HG02759 (cell line): ENCODE measurements around the gene SUPT4H1.
A peak's percentile ranks its signal among the peaks of the same experiment; 100 is the strongest.
"Not testable (repeated sequence)": the region's sequence is repeated elsewhere in the genome, so short reads cannot be mapped to it uniquely, and the experiment has no call there.

ENCODE experiments used
- ATAC-seq: cut with Tn5 transposase; IDR thresholded peaks from one replicate; pipeline ENCODE4 v1.9.1; 2021; ENCODE audit warnings: mild to moderate bottlenecking, moderate library complexity; ENCODE audit not compliant: unreplicated experiment

The SUPT4H1 gene

GRCh38 chr17:58341861-58342475, 10.0 kb downstream of the SUPT4H1 start:
- no peak for ATAC-seq

GRCh38 chr17:58341136-58341860, 10.7 kb downstream of the SUPT4H1 start:
- not testable (repeated sequence) for ATAC-seq

- no peak for ATAC-seq
Observed at GRCh38 chr17:58340405-58340876, 11.6 kb downstream of the SUPT4H1 start.

GRCh38 chr17:58339755-58340404, 12.1 kb downstream of the SUPT4H1 start:
- no peak for ATAC-seq

GRCh38 chr17:58338841-58339754, 12.9 kb downstream of the SUPT4H1 start:
- ATAC-seq = peak; percentile 29

GRCh38 chr17:58338454-58338840, 13.6 kb downstream of the SUPT4H1 start:
- ATAC-seq = no peak

GRCh38 chr17:58337600-58338453, 14.2 kb downstream of the SUPT4H1 start:
- ATAC-seq = peak; percentile 63

- ATAC-seq = no peak
Observed at GRCh38 chr17:58337210-58337599, 14.8 kb downstream of the SUPT4H1 start.

GRCh38 chr17:58336456-58337209, 15.4 kb downstream of the SUPT4H1 start:
- no peak for ATAC-seq

GRCh38 chr17:58335779-58336455, 16.1 kb downstream of the SUPT4H1 start:
- no peak for ATAC-seq

GRCh38 chr17:58335061-58335731, 16.8 kb downstream of the SUPT4H1 start:
- no peak for ATAC-seq

GRCh38 chr17:58334661-58335060, 17.3 kb downstream of the SUPT4H1 start:
- ATAC-seq = no peak

- no peak for ATAC-seq
Observed at GRCh38 chr17:58334256-58334655, 17.7 kb downstream of the SUPT4H1 start.

- no peak for ATAC-seq
Observed at GRCh38 chr17:58333736-58334207, 18.2 kb downstream of the SUPT4H1 start.

GRCh38 chr17:58332778-58333735, 18.9 kb downstream of the SUPT4H1 start:
- ATAC-seq = no peak

GRCh38 chr17:58331815-58332777, 19.9 kb downstream of the SUPT4H1 start:
- ATAC-seq = peak; percentile 21
